Measurements from ENCODE around the gene CP. TPM values are rescaled to one million over a fixed set of nuclear protein-coding genes. Genes with fewer than 3 reads are reported as not detected.

Gene CP
- total and polyA plus RNA-seq, 4 donors: 565 to 1,748 (median 1,277) TPM

GRCh38 chr3:149142682-149143081, 78.9 kb downstream of the CP start (continued):
- TF ChIP-seq MAX (IDR thresholded peaks at IDR 0.05) (no peak), HNF4A (conservative IDR thresholded peaks at IDR 0.05) (no peak), RXRA (IDR thresholded peaks at IDR 0.05) (no peak), RAD21 (IDR thresholded peaks at IDR 0.05) (no peak), SP1 (IDR thresholded peaks at IDR 0.05) (no peak), FOXA2 (IDR thresholded peaks at IDR 0.05) (no peak), GABPA (IDR thresholded peaks at IDR 0.05 in 1 of 2, conservative IDR thresholded peaks at IDR 0.05 in 1 of 2) (no peak), JUND (IDR thresholded peaks at IDR 0.05) (no peak)

- Histone ChIP-seq H3K9me3 (ENCODE audit: control insufficient read depth in 4 of 4, low read length in 3 of 4) (no peaks in the 10 kb centered on the region), H3K4me1 (ENCODE audit: control insufficient read depth in 4 of 4, insufficient read depth in 4 of 4, low read length in 3 of 4) (peaks cover 0 to 11% (median 2%) of the 10 kb centered on the region in 4 donors), H3K4me3 (ENCODE audit: low read depth in 1 of 3, low read length in 3 of 3) (no peak overlapping the region), H3K9ac (ENCODE audit: low read depth in 1 of 2, low read length in 2 of 2) (no peak overlapping the region), H3K27ac (ENCODE audit: low read depth in 1 of 2, low read length in 2 of 2) (peak overlapping the region in 1 of 2 donors; percentile 31), H3K27me3 (ENCODE audit: control insufficient read depth in 4 of 4, insufficient read depth in 4 of 4, low read length in 3 of 4) (no peaks in the 10 kb centered on the region), H3K36me3 (ENCODE audit: control insufficient read depth in 4 of 4, insufficient read depth in 3 of 4, low read depth in 1 of 4, low read length in 3 of 4) (no peaks in the 10 kb centered on the region)
- 32% methylated on average over 3 of the region's 3 CpGs for WGBS
- no peak for DNase-seq (ENCODE audit: low spot score)
- TF ChIP-seq RAD21 (IDR thresholded peaks at IDR 0.05) (no peak), JUND (IDR thresholded peaks at IDR 0.05) (peak in 1 of 2 donors; percentile 25), REST (IDR thresholded peaks at IDR 0.05) (no peak), GABPA (IDR thresholded peaks at IDR 0.05 in 1 of 2, conservative IDR thresholded peaks at IDR 0.05 in 1 of 2) (no peak), FOXA2 (IDR thresholded peaks at IDR 0.05) (no peak), FOXA1 (IDR thresholded peaks at IDR 0.05) (no peak), SP1 (IDR thresholded peaks at IDR 0.05) (peak; percentile 39), RXRA (IDR thresholded peaks at IDR 0.05) (peak; percentile 45 to 59), HNF4G (IDR thresholded peaks at IDR 0.05) (peak; percentile 25), CTCF (IDR thresholded peaks at IDR 0.05; ENCODE audit: low read depth, low read length, missing input control) (no peak), EGR1 (IDR thresholded peaks at IDR 0.05; ENCODE audit: low read depth in 2 of 2) (no peak), HNF4A (conservative IDR thresholded peaks at IDR 0.05) (peak; percentile 76 to 89), NR2F2 (IDR thresholded peaks at IDR 0.05) (peak; percentile 91), TAF1 (conservative IDR thresholded peaks at IDR 0.05) (no peak), MAX (IDR thresholded peaks at IDR 0.05) (no peak), ZBTB33 (IDR thresholded peaks at IDR 0.05) (no peak), YY1 (IDR thresholded peaks at IDR 0.05) (no peak), ATF3 (IDR thresholded peaks at IDR 0.05) (no peak)
Measured at GRCh38 chr3:149134575-149134974, 87.1 kb downstream of the CP start.

All from liver (tissue), 9 donors.